K562 (cell line): ENCODE results near the gene PRKAG1. TPM values are rescaled to one million over a fixed set of nuclear protein-coding genes. Genes with fewer than 3 reads are reported as not detected.

Experiments used
- CBFA2T3 ChIP-seq: fragments of 450-650 bp; IDR thresholded peaks from 2 replicates; pipeline ENCODE4 v1.6.1; 2017
- HMG20A ChIP-seq: fragments of 450-650 bp; formaldehyde crosslinking; conservative IDR thresholded peaks from 2 replicates; pipeline ENCODE4 v1.4.0; 2020; ENCODE audit warnings: mild to moderate bottlenecking, mixed read lengths
- ID3 ChIP-seq, 2 experiments: fragments of 250-450 bp in 1 of 2; fragments of 450-650 bp in 1 of 2; sonication (Bioruptor Pico) in 1 of 2; IDR thresholded peaks; 2 replicates each; pipeline versions ENCODE4 v1.6.1 to v1.8.0; 2016 to 2021; ENCODE audit warnings: mild to moderate bottlenecking in 2 of 2, moderate library complexity in 2 of 2, missing compliant biosample characterization in 1 of 2, missing genetic modification characterization in 1 of 2
- MGA ChIP-seq: fragments of 450-650 bp; IDR thresholded peaks from 2 replicates; pipeline ENCODE4 v1.6.1; 2016; ENCODE audit warnings: mild to moderate bottlenecking, moderate library complexity
- MXD1 ChIP-seq: fragments of 250-450 bp; sonication (Bioruptor Pico); IDR thresholded peaks from 2 replicates; pipeline ENCODE4 v1.8.0; 2021; ENCODE audit warnings: borderline replicate concordance, mild to moderate bottlenecking, moderate library complexity; ENCODE audit not compliant: poor library complexity, severe bottlenecking
- PRPF4 ChIP-seq: fragments of 200-400 bp; formaldehyde crosslinking; IDR thresholded peaks from one replicate; pipeline ENCODE4 v1.6.1; 2017; ENCODE audit warnings: low read length, low read depth, mild to moderate bottlenecking; ENCODE audit not compliant: insufficient read depth, poor library complexity, severe bottlenecking
- TBL1XR1 ChIP-seq, 2 experiments: IDR thresholded peaks; 2 replicates each; pipeline ENCODE4 v1.6.1; 2012; ENCODE audit warnings: improper control_type of control experiment in 2 of 2, low read length in 2 of 2, mild to moderate bottlenecking in 1 of 2
- TEAD4 ChIP-seq, 2 experiments: sonication (generic) in 1 of 2; formaldehyde crosslinking in 1 of 2; IDR thresholded peaks; 2 replicates each; pipeline versions ENCODE4 v1.6.1 to v1.8.0; 2012 to 2022; ENCODE audit warnings: borderline replicate concordance in 1 of 2, inconsistent platforms in 1 of 2, low read length in 1 of 2, mild to moderate bottlenecking in 1 of 2, missing genetic modification reagents in 1 of 2
- TGIF2 ChIP-seq: sonication (generic); formaldehyde crosslinking; IDR thresholded peaks from 2 replicates; pipeline ENCODE4 v1.8.1; 2022; ENCODE audit warnings: mild to moderate bottlenecking, missing genetic modification reagents, moderate library complexity
- THRB ChIP-seq: fragments of 450-650 bp; formaldehyde crosslinking; conservative IDR thresholded peaks from 2 replicates; pipeline ENCODE4 v1.4.0; 2022; ENCODE audit warnings: mild to moderate bottlenecking, missing genetic modification characterization
- ZNF134 ChIP-seq: fragments of 250-450 bp; sonication (Bioruptor Pico); conservative IDR thresholded peaks from 2 replicates; pipeline ENCODE4 v1.4.0; 2020
- polyA plus RNA-seq, 8 experiments: library from polyadenylated mRNA; depleted of rRNA in 4 of 8; stranded (reverse) in 5 of 8; unstranded in 3 of 8; fragments of >200 nt; fragmentation: Nextera tagmentation in 2 of 8; fragmentation: Illumina TruSeq in 1 of 8; extraction: Ambion mirVana in 2 of 8; extraction: Trizol in 1 of 8; gene quantifications; 2 replicates each; pipeline versions ENCODE4 v1.2.1 to v1.2.3, GENCODE V29; 2011 to 2014; ENCODE audit warnings: inconsistent platforms in 1 of 8, missing spikeins in 1 of 8
- total RNA-seq, 7 experiments: library from RNA; depleted of rRNA in 6 of 7; stranded (reverse); fragments of >200 nt in 6 of 7; fragmentation: Illumina TruSeq in 2 of 7; extraction: Trizol in 2 of 7; gene quantifications; 2 replicates each; pipeline versions ENCODE4 v1.2.1 to v1.2.3, GENCODE V29; 2011 to 2021; ENCODE audit warnings: low replicate concordance in 1 of 7

PRKAG1 gene
- total and polyA plus RNA-seq, 9 of the 15 experiments (the other 6 are each of a cell fraction or from before 2014, with no cell fraction given) = 51.1 to 126 (median 79.1) TPM

GRCh38 chr12:49018261-49019119 is at the start of gene PRKAG1 (continued):
- TF ChIP-seq MGA (peak; percentile 82), THRB (CRISPR knock-in tag) (no peak), PRPF4 (peak; percentile 90), CBFA2T3 (no peak), MXD1 (CRISPR knock-in tag) (no peak), TEAD4 (IDR thresholded peaks at IDR 0.05; ENCODE audit: low read length) (0 out of 2 replicates have a peak, but pooled peaks have one; percentile 26), TEAD4 (CRISPR knock-in tag; IDR thresholded peaks at IDR 0.05; ENCODE audit: borderline replicate concordance) (no peak), TGIF2 (no peak), TBL1XR1 (IDR thresholded peaks at IDR 0.05; ENCODE audit: low read length in 2 of 2) (0 out of 4 replicates have a peak, but pooled peaks of 1 of the 2 experiments have one; percentile 61), ID3 (CRISPR knock-in tag; IDR thresholded peaks at IDR 0.05) (no peak), ID3 (tag; IDR thresholded peaks at IDR 0.05) (no peak), ZNF134 (no peak), HMG20A (CRISPR knock-in tag) (no peak)
